HG03457 (cell line): ENCODE measurements around the gene MLH1.

Experiments
- ATAC-seq: cut with Tn5 transposase; IDR thresholded peaks from one replicate; pipeline ENCODE4 v1.9.1; 2021; ENCODE audit warnings: moderate number of reproducible peaks; ENCODE audit not compliant: unreplicated experiment

MLH1 gene

GRCh38 chr3:37087870-37088269, 94.6 kb downstream of the MLH1 start:
- ATAC-seq, result no peak

GRCh38 chr3:37092484-37092883, 99.2 kb downstream of the MLH1 start:
- ATAC-seq, result no peak

GRCh38 chr3:37093481-37093880, 100.2 kb downstream of the MLH1 start:
- no peak for ATAC-seq

GRCh38 chr3:37094636-37095035, 101.3 kb downstream of the MLH1 start:
- no peak for ATAC-seq

GRCh38 chr3:37096288-37096687, 103.0 kb downstream of the MLH1 start:
- no peak for ATAC-seq

GRCh38 chr3:37096975-37097374, 103.7 kb downstream of the MLH1 start:
- ATAC-seq, result no peak

- no peak for ATAC-seq
Observed at GRCh38 chr3:37097776-37098175, 104.5 kb downstream of the MLH1 start.

GRCh38 chr3:37098884-37099283, 105.6 kb downstream of the MLH1 start:
- no peak for ATAC-seq

- ATAC-seq, result no peak
Observed at GRCh38 chr3:37099469-37099868, 106.2 kb downstream of the MLH1 start.

- ATAC-seq, result no peak
Observed at GRCh38 chr3:37100411-37100810, 107.1 kb downstream of the MLH1 start.
